Psoas muscle (tissue), 8 donors: ENCODE results near the gene ARHGEF38. TPM values are rescaled to one million over a fixed set of nuclear protein-coding genes. Genes with fewer than 3 reads are reported as not detected.

ENCODE experiments used
- ATAC-seq, 4 donors: fragments of 200-7000 bp; cut with Tn5 transposase; one replicate each; pipeline ENCODE4 v1.9.1; 2020; ENCODE audit warnings: moderate library complexity in 3 of 4, mild to moderate bottlenecking in 2 of 4
- DNase-seq, 2 donors: peaks; one replicate each; pipeline ENCODE4 v3.0.0-alpha.2; 2020
- H3K27ac ChIP-seq: fragments of 200-600 bp; one replicate; pipeline ENCODE4 v1.8.0; 2022
- H3K27me3 ChIP-seq, 3 donors: fragments of 200-600 bp in 1 of 3; one replicate each; pipeline versions ENCODE4 v1.6.1 to v1.8.0; 2013 to 2022; ENCODE audit warnings: low read length in 2 of 3, mild to moderate bottlenecking in 2 of 3, moderate library complexity in 1 of 3; ENCODE audit not compliant: insufficient read depth in 3 of 3
- H3K36me3 ChIP-seq, 2 donors: fragments of 200-600 bp in 1 of 2; one replicate each; pipeline versions ENCODE4 v1.6.1 to v1.8.0; 2013 to 2022; ENCODE audit warnings: low read depth in 1 of 2, mild to moderate bottlenecking in 1 of 2, moderate library complexity in 1 of 2; ENCODE audit not compliant: insufficient read depth in 1 of 2
- H3K4me1 ChIP-seq: fragments of 200-600 bp; one replicate; pipeline ENCODE4 v1.8.0; 2022
- H3K4me3 ChIP-seq: fragments of 200-600 bp; one replicate; pipeline ENCODE4 v1.8.0; 2022; ENCODE audit warnings: mild to moderate bottlenecking
- H3K9me3 ChIP-seq: fragments of 200-600 bp; one replicate; pipeline ENCODE4 v1.8.0; 2022
- WGBS, 3 donors: extraction: QIAGEN DNeasy Blood & Tissue Kit; methylation state at CpG; one replicate each; pipeline versions ENCODE4 v1.1.6 to v1.1.7; 2013; 5-methylcytosine and 5-hydroxymethylcytosine counted together
- intact Hi-C, 2 donors: fragments of 100-400 bp; cut with DNase I; formaldehyde crosslinking; loops; one replicate each; pipeline versions ENCODE4 v1.11.0 to v1.14.2; 2022
- polyA plus RNA-seq, 3 donors: library from polyadenylated mRNA; stranded (reverse); fragments of 200-250 nt; gene quantifications; one replicate each; pipeline ENCODE4 v1.2.3, GENCODE V29; 2013
- total RNA-seq, 4 donors: library from RNA; stranded (reverse); fragmentation: NEBNext Ultra II Directional in 2 of 4; extraction: Animal tissue kit (Norgen Biotek cat#: 25700) in 2 of 4; gene quantifications; one replicate each; pipeline versions ENCODE4 v1.2.1 to v1.2.4, GENCODE V29; 2021 to 2023
- TF ChIP-seq, protein P1 (sequence below): fragments of 200-600 bp; IDR thresholded peaks from one replicate; pipeline ENCODE4 v1.8.0; 2022; ENCODE audit warnings: antibody characterized with exemption
- donor health status: healthy with polysubstance abuse.
- donor health status: DM: no; HTN: no; CAD: no; lungs with moderate emphysema.
- donor health status: Bipolar disorder and iron deficiency.
- donor health status: healthy.
- donor health status: DM: yes; HTN: yes; CAD: no.
- donor health status: DM: no; HTN: no; CAD: no.
- donor health status: DM: no; HTN: no; CAD: no.
- donor health status: DM: yes; HTN: yes; CAD: no.

Gene ARHGEF38
- total and polyA plus RNA-seq, 7 donors: not detected

DNA sequence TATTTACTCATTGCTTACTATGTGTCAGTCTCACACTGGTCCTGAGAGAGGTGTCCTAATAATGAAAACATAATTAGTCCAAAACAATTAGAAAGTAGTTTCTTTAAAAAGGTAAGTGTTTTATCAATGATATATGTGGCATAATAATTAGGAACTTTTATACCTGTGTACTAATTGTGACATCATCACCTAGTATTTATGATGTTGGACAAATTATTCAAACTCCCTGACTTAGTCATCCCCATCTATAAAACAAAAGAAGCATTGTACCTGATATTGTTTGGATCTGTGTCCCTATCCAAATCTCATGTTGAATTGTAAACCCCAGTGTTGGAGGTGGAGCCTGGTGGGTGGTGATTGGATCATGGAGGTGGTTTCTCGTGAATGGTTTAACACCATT, 15.8 kb upstream of the ARHGEF38 start:
- Histone ChIP-seq H3K4me1 (no peaks in the 10 kb centered on the region), H3K27me3 (no peaks in the 10 kb centered on the region), H3K9me3 (no peaks in the 10 kb centered on the region), H3K36me3 (no peaks in the 10 kb centered on the region), H3K4me3 (no peak overlapping the region), H3K27ac (no peak overlapping the region)
- intact Hi-C loops: no loop called here
- TF ChIP-seq, protein P1, sequence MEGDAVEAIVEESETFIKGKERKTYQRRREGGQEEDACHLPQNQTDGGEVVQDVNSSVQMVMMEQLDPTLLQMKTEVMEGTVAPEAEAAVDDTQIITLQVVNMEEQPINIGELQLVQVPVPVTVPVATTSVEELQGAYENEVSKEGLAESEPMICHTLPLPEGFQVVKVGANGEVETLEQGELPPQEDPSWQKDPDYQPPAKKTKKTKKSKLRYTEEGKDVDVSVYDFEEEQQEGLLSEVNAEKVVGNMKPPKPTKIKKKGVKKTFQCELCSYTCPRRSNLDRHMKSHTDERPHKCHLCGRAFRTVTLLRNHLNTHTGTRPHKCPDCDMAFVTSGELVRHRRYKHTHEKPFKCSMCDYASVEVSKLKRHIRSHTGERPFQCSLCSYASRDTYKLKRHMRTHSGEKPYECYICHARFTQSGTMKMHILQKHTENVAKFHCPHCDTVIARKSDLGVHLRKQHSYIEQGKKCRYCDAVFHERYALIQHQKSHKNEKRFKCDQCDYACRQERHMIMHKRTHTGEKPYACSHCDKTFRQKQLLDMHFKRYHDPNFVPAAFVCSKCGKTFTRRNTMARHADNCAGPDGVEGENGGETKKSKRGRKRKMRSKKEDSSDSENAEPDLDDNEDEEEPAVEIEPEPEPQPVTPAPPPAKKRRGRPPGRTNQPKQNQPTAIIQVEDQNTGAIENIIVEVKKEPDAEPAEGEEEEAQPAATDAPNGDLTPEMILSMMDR: no peak
- ATAC-seq: no peak
- WGBS, 3 donors: 90 to 97% (median 91%) methylated on average over 1 of the region's 1 CpG
- DNase-seq: no peak

- ATAC-seq (no peak), DNase-seq (no peak)
- intact Hi-C loops: no loop called here
- WGBS, 3 donors: 82 to 83% (median 83%) methylated on average over 4 of the region's 4 CpGs
- Histone ChIP-seq H3K4me1 (peaks cover 7% of the 10 kb centered on the region), H3K4me3 (no peak overlapping the region), H3K9me3 (no peaks in the 10 kb centered on the region), H3K27me3 (no peaks in the 10 kb centered on the region), H3K36me3 (no peaks in the 10 kb centered on the region), H3K27ac (no peak overlapping the region)
- TF ChIP-seq, protein P1: no peak
These were observed 11.0 kb upstream of the ARHGEF38 start for GRCh38 chr4:105541420-105541819.

GRCh38 chr4:105542039-105542438, 10.4 kb upstream of the ARHGEF38 start:
- TF ChIP-seq, protein P1: no peak
- DNase-seq: no peak
- intact Hi-C loops: no loop called here
- ATAC-seq: no peak
- H3K27me3 ChIP-seq: no peaks in the 10 kb centered on the region
- no peaks in the 10 kb centered on the region for H3K36me3 ChIP-seq
- WGBS, 3 donors: 65 to 78% (median 69%) methylated on average over 3 of the region's 3 CpGs
- peaks cover 7% of the 10 kb centered on the region for H3K4me1 ChIP-seq
- H3K9me3 ChIP-seq: no peaks in the 10 kb centered on the region
- no peak overlapping the region for H3K4me3 ChIP-seq
- H3K27ac ChIP-seq: no peak overlapping the region

DNA sequence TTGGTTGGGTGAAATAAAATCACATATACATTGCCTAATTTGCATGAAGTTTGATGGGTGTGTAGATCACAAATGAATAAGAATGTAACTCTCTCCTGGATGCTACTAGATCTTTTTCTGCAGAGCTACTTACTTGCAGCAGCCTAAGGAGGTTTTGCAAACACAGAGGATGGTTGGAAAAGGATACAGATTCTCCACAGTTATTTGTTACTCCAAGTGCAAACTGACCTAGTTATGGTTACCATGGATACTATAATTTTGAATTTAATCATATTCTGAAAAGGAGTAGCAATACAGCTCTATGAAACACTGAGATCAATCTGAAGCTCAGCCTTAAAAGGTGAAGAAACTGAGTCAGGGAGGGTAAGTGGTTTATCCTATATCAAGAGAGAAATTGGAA, 9.1 kb upstream of the ARHGEF38 start:
- ATAC-seq: no peak
- H3K27ac ChIP-seq: no peak overlapping the region
- H3K9me3 ChIP-seq: no peaks in the 10 kb centered on the region
- DNase-seq: no peak
- H3K4me1 ChIP-seq: peaks cover 7% of the 10 kb centered on the region
- intact Hi-C loops: no loop called here
- H3K27me3 ChIP-seq: no peaks in the 10 kb centered on the region
- TF ChIP-seq, protein P1: no peak
- H3K4me3 ChIP-seq: no peak overlapping the region
- H3K36me3 ChIP-seq: no peaks in the 10 kb centered on the region

- no peaks in the 10 kb centered on the region for H3K36me3 ChIP-seq
- H3K27me3 ChIP-seq: no peaks in the 10 kb centered on the region
- no peaks in the 10 kb centered on the region for H3K9me3 ChIP-seq
- no peak for DNase-seq
- H3K4me1 ChIP-seq: peaks cover 7% of the 10 kb centered on the region
- intact Hi-C loops: no loop called here
- no peak for ATAC-seq
- TF ChIP-seq, protein P1: no peak
- H3K27ac ChIP-seq: no peak overlapping the region
- H3K4me3 ChIP-seq: no peak overlapping the region
These were observed 8.5 kb upstream of the ARHGEF38 start for GRCh38 chr4:105543881-105544280.
